CD4-positive, alpha-beta T cell treated with Interleukin-4 for 1 hour (primary cell): ENCODE measurements around the gene ILF2.
"Not testable (repeated sequence)": the region's sequence is repeated elsewhere in the genome, so short reads cannot be mapped to it uniquely, and the experiment has no call there.

ENCODE experiments used
- DNase-seq, 2 donors: peaks; one replicate each; pipeline ENCODE4 v3.0.0-alpha.2; 2020 to 2022

Gene ILF2

DNA sequence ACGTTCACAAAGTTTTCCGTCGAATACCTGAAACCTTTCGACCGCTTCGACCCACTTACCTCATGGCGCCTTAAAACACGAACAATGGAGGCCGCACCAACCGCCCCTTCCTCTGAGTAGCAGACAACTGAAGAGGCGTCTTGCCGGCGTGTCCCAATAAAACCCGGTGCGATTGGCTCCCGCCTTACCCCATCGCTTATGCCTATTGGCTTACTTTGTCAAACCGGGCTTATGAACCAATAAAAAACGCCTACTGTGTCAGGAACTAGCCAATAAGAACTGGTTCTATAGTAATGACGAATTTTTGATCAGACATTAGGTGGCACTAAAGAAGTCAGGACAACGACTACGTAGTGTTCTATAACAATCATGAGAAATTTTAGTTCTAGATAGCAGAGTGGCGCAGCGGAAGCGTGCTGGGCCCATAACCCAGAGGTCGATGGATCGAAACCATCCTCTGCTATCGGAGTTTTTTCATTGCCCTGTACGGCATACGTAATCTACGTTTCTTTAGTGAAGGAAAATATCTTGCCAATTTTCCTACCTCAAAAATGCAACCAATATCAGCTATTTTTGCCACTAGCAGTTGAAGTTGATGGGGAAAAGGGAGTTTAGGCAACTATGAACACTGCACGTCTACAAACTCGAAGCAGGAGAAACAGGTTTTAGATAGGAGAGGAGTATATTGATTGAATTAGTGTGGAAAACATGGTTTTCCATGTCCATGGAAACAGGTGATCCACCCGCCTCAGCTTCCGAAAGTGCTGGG lies at the start of gene ILF2:
TSS of gene ILF2 (minus strand) at position 135 of the 769 bp plus-strand sequence. CDS start at position 64, 71 bp downstream.
- peak; percentile 99 to 100 for DNase-seq

DNA sequence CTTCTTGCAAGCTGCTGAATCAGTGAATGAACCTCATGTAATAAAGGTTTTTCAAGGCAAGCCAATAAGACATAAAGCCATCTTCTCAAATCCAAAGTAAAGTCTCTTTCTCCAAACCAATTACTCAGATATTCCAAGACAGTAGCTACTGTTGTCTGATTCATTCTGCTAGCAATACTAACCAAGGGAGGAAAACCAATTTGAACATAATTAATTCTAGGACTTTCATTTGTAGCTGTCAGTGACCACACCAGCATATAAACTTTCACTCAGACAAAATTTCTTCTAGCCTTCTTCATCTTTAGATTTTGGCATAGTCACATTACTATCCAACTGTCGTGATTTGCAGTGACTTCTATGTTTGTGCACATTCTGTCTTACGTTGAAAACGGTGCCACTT lies 46.5 kb upstream of the ILF2 start:
- no peak for DNase-seq

DNA sequence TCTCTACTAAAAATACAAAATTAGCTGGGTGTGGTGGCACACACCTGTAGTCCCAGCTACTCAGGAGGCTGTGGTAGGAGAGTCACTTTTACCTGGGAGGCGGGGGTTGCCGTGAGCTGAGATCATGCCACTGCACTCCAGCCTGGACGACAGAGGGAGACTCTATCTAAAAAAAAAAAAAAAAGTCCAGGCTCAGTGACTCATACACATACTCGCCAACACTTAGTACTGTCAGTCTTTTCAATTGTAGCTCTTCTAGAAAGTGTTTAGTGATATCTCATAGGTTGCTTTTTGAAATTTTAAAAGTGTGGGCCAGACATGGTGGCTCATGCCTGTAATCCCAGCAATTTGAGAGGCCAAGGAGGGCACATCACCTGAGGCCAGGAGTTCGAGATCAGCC lies 45.4 kb upstream of the ILF2 start:
- DNase-seq: not testable (repeated sequence)

DNA sequence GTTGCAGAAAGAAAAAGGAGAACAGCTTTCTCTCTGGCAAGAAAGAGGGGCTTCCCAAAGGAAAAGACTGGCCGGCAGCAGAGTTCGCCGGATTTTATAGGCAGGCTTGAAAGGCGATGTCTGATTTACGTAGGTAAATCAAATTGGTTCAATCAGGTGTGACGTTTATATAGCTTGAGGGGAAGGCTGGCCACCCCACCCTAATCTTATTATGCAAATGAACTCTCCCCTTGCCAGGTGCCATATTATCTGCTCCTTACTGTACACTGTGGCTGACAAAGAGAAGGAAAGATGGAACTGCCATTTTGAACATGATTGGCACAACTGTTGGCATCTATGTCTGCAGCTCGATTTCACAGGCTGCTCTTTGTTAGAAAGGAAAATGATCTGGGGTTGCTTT lies 40.2 kb upstream of the ILF2 start:
- no peak for DNase-seq

DNA sequence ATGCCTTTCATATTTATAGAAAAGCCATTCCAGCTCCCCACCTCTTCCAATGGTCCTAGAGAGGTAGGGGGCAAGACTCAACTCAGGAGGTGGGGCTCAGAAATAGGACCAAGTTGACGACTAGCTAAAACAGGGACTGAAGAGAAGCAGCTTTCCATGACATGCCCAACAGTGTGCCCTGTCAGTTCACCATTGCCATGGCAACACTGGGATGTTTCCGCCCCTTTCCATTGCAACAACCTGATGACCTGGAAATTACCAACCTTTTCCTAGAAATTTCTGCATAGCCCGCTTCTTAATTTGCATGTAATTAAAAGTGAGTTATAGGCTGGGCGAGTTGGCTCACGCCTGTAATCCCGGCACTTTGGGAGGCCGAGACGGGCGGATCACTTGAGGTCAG lies 34.7 kb upstream of the ILF2 start:
- DNase-seq: no peak

DNA sequence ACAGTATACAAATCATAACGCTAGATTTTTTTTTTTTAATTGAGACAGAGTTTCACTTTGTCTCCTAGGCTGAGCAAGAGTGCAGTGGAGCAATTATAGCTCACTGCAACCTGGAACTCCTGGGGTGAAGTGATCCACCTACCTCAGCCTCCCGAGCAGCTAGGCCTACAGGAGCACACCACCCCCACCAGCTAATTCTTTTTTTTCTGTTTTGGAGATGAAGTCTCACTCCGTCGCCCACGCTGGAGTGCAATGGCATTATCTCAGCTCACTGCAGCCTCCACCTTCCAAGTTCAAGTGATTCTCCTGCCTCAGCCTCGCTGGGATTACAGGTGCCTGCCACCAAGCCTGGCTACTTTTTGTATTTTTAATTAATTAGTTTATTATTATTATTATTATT lies 29.0 kb upstream of the ILF2 start:
- DNase-seq: no peak

DNA sequence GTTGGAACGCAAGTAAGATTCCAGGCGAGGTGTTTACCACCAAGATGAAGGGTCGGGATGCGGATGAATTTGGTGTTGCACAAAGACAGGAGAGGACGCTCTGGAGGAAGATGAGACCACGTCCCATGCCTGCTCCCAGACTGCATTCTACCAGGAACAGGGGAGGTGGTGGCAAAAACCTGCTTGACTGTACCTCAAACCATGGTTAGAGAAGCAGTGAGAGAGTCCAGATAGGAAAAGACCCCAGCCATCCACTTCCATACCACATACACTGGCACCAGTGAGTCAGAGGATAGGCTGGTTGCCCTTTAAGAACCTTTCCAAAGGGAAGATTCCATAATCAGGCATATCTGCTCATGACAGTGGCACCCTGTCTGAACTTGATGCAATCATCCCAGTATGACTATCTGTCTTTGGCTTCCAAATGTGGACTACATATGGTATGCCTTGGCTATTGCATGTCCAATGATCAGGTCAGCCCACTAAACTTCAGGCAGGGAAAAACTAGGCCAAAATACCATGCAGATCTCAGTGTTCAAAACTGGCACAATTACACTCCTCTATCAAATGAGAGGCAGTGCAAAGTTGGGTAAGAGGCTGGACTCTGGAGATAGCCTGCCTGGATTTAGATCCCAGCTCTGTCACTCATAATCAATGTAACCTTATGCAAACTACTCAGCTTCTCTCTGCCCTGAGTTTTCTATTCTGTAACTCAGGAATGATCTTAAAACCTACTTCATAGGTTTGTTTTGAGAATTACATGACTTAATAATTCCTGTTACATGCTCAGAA lies 28.3 kb upstream of the ILF2 start:
- DNase-seq: no peak

DNA sequence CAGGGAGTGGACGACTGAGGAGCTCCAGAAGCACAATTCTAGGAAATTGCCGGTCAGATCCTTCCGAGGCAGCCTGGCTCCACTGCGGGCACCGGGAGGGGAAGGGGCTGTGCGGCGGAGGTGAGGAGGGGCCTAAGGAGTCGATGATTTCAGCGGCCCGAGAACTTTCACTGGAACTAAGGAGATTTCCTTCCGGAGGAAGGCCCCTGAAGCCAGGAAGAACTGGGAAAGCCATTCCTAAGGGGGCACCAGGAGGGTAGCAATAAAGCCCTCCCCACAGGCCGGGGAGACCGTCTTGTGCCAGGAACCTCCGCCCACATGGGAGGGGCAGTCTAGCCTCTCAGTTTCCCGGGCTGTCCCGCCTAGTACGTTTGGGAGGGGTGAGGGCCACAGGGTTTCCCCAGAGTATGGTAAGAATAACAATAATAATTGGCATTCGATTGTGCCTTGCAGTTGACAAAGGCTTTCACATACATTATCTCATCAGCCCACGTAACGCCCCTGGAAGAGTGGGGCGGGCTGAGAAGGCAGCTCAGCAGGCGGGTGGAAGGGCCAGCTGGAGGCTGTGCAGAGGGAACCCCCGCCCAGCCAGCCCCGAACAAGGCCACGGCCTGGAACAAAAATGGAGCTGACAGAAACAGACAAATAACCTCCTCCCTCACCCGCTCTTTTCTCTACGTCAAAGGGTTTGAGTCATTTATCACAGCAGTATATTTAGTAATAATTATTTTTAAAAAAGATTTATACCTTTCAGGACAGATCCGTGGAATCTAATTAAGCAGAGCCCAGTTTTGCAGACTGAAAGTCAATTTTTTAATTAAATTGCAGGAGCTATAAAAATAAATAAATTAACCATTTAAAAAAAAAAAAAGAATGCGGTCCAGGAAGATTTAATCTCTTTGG lies 27.5 kb upstream of the ILF2 start:
- no peak for DNase-seq

DNA sequence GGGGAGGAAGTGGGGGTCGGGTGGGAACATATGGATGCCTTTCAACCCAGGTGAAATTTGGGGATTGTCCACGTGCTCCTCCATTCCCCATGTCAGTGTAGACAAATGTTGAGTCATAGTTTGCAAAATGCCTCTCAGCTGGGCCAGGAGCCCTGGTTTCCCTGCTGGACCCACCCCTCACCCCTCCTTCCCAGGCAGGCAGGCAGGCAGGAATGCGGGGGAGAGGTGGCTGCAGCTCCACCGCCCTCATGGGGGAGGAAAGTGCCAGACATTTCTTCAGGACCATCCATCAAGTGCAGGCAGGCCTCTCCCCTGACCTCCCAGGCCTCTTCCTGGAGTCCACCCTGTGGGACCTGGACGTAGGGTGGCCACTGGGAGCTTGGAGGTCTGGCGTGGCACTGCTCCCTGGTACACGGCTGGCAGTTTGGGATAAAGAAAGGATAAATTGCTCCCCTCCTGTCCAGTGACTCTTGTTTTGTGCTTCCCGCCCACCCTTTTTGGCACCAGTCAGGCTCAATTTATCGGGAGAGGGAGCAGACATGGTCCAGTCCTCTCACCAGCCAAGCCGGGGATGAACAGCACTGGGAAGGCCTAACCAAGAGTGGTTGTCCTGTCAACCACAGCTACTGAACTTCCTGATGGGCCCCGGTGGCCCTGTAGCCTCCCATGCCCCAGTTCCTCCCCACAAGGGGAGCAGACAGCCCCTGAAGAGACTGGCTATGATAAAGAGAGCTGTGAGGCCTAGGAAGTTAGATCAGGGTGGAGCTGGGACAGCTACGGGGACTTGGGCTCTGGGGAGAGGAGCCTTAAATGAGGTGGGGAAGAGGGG lies 26.6 kb upstream of the ILF2 start:
- DNase-seq: no peak

DNA sequence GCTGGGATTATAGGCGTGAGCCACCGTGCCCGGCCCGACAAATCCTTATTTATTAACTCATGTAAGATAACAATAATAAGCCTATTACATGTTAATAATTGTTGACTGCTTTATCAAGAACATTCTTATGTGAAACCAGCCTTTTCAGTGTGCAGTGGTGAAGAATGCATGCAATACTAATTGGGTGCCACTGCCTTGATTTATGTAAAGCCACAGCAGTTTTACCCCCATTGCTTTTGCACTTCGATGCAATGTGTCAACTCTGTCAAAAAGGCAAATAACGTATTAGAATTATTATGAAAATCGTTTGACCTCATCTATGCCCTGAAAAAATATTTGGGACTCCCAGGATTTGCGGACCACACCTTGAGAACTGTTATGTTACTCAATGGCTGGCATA lies 25.9 kb upstream of the ILF2 start:
- DNase-seq: no peak

DNA sequence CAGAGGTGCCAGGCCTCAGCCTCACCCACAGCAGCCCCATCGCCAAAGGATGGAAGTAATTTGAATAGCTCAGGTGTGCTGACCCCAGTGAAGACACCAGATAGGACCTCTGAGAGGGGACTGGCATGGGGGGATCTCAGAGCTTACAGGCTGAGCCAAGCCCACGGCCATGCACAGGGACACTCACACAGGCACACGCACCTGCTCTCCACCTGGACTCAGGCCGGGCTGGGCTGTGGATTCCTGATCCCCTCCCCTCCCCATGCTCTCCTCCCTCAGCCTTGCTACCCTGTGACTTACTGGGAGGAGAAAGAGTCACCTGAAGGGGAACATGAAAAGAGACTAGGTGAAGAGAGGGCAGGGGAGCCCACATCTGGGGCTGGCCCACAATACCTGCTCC lies 22.7 kb upstream of the ILF2 start:
- no peak for DNase-seq

DNA sequence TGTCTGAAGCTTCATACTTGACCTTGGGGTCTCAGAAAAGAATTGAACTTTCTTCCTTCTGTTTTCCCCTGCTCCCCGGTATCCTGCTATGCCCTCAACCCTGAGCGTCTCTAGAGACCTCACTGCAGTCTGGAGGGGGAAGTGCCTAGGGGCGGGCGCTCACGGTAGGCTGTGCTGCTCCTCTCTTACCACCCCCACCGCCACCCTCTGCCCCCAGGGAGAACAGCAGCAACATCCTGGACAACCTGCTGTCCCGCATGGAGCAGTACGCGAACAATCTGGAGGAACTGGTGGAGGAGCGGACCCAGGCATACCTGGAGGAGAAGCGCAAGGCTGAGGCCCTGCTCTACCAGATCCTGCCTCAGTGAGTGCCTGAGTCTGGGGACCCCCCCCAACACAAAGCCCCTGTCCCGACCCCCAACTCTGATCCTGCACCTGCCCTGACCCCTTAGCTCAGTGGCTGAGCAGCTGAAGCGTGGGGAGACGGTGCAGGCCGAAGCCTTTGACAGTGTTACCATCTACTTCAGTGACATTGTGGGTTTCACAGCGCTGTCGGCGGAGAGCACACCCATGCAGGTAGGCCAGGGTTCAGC lies 18.0 kb upstream of the ILF2 start:
- DNase-seq: no peak

DNA sequence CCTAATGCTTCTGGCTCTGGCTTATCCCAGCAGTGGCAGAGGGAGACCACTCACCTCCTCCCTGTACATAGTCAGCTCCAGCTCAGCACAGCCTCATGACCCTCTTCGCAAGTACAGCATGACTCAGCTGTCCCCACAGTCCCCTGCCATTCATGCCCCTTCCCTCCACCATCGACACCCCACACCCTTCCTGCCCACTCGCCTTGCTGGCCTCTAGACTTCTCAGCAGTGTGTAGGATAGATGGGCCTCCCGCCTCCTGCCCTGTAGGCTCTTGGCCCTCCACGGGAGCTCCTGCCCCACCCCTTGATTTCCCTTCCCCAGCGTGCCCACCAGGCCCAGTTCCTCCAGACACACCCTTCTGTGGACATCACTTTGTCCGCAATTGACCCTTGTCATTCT lies 17.5 kb upstream of the ILF2 start:
- no peak for DNase-seq

DNA sequence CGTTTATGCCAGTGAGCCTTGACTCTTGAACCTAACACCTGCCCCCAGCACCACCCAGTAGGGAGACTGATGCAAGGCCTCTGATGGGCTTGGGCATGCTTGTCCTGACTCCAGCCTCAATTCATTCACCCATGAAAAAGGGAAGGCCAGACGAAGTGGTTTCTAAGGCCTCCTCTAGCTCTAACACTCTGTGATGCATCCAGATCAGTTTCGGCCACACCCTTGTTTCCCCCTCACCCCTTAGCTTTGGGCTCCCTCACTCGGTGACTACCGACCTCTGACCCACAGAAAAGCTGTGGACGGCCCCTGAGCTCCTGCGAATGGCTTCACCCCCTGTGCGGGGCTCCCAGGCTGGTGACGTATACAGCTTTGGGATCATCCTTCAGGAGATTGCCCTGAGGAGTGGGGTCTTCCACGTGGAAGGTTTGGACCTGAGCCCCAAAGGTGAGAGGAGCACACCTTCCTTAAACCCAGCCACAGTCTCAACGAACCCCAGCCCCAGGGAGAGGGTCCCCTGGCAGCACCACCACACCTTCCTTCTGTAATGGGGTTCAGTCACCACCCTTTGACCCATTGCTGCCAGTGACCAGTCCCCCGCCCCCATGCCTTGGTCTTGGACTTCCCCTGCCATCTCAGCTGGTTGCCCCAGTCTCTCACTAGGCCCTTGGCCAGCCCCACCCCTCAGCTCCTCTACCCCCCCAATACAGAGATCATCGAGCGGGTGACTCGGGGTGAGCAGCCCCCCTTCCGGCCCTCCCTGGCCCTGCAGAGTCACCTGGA lies 16.7 kb upstream of the ILF2 start:
- no peak for DNase-seq

DNA sequence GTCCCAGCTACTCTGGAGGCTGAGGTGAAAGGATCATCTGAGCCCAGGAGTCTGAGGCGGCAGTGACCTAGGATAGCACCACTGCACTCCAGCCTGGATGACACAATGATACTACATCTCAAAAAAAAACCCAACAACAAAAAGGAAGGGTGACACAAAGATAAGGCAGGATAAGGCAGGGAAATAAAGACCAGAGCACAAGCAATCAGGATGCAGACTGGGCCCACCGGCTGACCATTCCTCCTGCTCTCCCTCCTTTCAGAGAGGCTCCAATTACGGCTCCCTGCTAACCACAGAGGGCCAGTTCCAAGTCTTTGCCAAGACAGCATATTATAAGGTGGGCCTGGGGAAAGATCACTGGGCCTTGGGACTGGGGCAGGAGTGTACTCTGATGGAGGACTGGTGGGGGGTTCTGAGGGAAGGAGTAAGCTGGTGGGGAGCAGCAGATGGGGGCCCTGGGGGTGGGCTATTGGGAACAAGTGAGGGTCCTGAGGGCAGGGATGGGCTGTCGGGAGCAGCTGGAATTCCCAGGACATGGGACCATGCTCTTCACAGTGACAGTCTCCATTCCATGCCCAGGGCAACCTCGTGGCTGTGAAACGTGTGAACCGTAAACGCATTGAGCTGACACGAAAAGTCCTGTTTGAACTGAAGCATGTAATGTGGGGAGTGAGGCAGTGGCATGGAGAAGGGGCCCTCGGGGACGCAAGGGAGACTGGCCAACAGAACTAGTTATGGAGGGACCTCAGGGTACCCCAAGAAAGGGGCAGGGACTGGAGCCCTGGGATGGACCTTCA lies 14.9 kb upstream of the ILF2 start:
- no peak for DNase-seq

DNA sequence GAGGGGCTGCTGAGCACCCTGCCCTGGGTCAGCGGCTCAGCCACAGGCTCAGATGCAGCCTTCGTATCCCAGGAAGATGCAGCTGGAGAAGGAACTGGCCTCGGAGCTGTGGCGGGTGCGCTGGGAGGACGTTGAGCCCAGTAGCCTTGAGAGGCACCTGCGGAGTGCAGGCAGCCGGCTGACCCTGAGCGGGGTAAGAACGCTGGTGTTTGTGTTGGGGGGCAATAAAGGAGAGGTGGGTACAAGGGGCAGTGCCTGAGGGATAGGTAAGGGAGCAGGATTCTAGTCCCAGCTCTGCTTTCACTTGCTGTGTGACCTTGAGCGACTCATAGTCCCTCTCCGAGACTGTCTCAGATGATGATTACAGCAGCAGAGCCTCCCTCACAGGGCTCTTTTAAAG lies 14.1 kb upstream of the ILF2 start:
- no peak for DNase-seq

DNA sequence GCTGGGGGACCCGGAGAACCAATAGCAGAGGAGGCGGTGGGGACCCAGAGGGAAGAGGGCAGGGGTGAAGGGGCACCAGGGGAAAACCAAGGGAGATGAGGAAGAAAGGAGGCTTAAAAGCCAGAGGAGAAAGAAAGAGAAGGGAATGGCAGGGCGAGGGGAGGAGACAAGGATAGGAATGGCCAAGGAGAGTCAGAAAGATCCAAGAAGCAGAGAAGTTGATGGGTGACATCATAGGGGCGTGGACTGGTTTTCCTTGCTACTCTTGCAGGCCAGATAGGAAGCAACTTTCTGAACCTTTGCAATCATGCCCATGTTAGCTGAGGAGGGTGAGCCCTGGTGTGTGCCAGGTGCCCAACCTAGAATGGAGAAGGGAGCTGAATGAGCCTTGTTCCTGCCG lies 13.1 kb upstream of the ILF2 start:
- no peak for DNase-seq

DNA sequence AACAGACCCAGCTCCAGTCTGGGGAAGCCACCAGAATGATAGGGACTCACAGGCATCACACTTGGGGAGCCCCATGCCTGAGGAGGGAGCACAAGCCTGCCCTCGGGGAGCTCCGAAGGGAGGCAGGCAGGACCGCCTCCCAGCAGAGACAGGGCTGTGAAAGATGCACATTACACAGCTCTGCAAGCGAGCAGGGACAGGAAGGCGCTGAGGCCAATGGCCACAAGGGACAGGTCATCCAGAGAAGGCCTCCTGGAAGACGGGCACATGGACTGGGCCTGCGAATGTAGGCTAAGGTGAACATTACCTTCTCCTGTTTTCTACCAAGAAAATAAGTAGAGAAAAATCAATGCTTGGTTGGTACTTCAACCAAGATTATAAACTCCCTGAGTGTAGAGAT lies 11.9 kb upstream of the ILF2 start:
- no peak for DNase-seq

DNA sequence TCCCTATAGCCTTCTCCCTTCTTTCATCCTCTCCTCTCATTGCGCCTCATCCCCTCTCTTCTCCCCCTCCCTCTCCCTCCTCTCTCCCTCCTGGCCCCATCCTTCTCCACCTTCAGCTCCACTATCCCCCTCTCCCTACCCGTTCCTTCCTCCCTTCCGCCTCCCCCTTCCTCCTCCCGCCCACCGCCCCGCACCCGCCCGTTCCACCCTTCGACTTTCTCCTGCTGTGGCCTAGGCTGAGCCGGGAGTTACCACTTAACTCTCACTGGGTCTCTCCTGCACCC lies 9.3 kb upstream of the ILF2 start:
- DNase-seq: no peak

DNA sequence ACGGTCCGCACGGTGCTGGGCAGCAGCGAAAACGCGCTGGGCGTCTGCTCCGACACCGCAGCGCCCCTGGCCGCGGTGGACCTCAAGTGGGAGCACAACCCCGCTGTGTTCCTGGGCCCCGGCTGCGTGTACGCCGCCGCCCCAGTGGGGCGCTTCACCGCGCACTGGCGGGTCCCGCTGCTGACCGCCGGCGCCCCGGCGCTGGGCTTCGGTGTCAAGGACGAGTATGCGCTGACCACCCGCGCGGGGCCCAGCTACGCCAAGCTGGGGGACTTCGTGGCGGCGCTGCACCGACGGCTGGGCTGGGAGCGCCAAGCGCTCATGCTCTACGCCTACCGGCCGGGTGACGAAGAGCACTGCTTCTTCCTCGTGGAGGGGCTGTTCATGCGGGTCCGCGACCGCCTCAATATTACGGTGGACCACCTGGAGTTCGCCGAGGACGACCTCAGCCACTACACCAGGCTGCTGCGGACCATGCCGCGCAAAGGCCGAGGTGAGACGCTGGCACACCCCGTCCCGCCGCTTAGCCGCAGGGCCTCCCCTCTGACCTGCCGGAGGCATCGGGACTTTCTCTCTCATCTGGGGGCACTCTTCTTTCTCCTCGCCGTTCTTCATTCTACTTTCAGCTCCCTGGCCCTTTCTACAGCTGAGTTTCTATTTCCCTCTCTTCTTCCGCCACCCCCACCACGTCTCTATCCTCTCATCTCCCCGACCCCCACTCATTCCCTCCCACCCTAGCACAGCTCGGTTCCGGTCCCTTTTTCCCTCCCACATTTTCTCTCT lies 8.7 kb upstream of the ILF2 start:
- no peak for DNase-seq
